IPS-20b (cell line): Measurements from ENCODE around the gene TRIM16.
"Not testable (repeated sequence)": the region's sequence is repeated elsewhere in the genome, so short reads cannot be mapped to it uniquely, and the experiment has no call there.

Experiments
- H3K27ac ChIP-seq: one replicate; pipeline ENCODE4 v1.5.1; 2013; ENCODE audit warnings: low read length
- H3K27me3 ChIP-seq: 2 replicates; pipeline ENCODE4 v1.6.1; 2013; ENCODE audit warnings: mild to moderate bottlenecking, low read length, inconsistent platforms; ENCODE audit not compliant: insufficient read depth
- H3K36me3 ChIP-seq: 2 replicates; pipeline ENCODE4 v1.6.1; 2013; ENCODE audit warnings: low read depth, mild to moderate bottlenecking, inconsistent platforms, low read length, moderate library complexity; ENCODE audit not compliant: insufficient read depth
- H3K4me1 ChIP-seq: 2 replicates; pipeline ENCODE4 v1.6.1; 2013; ENCODE audit warnings: mild to moderate bottlenecking, control low read depth, inconsistent platforms, low read length, moderate library complexity; ENCODE audit not compliant: insufficient read depth
- H3K4me3 ChIP-seq: 2 replicates; pipeline ENCODE4 v1.5.1; 2013; ENCODE audit warnings: mild to moderate bottlenecking, low read length, inconsistent platforms
- H3K9ac ChIP-seq: 2 replicates; pipeline ENCODE4 v1.6.1; 2013; ENCODE audit warnings: low read depth, mild to moderate bottlenecking, inconsistent platforms, low read length, moderate library complexity
- H3K9me3 ChIP-seq: 2 replicates; pipeline ENCODE4 v1.6.1; 2013; ENCODE audit warnings: mild to moderate bottlenecking, low read depth, low read length, inconsistent platforms; ENCODE audit not compliant: insufficient read depth

TRIM16 gene

GRCh38 chr17:15589544-15590536 is 94.3 kb downstream of the TRIM16 start:
- H3K9me3 ChIP-seq, H3K27me3 ChIP-seq, H3K4me1 ChIP-seq, H3K4me3 ChIP-seq, H3K9ac ChIP-seq, H3K27ac ChIP-seq, H3K36me3 ChIP-seq: not testable (repeated sequence)

DNA sequence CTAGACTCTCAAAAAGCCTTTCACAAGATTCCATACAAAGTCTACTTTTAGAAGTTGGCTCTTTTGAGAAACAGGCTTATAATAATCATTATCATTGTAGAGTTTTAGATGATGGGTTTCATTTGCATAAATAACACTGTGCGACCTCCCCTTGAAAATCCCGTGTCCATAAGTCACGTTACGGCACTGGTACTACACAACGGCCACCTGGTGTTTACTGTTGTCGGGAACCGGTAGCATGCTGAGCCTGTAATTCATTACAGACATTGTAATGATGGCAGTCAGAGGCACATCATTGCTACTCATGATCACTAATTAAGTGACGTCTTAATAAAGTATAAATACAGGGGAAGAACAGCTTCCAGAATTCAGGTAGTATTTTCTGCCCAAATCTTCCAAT is 96.1 kb downstream of the TRIM16 start:
- H3K27ac ChIP-seq = not testable (repeated sequence)

DNA sequence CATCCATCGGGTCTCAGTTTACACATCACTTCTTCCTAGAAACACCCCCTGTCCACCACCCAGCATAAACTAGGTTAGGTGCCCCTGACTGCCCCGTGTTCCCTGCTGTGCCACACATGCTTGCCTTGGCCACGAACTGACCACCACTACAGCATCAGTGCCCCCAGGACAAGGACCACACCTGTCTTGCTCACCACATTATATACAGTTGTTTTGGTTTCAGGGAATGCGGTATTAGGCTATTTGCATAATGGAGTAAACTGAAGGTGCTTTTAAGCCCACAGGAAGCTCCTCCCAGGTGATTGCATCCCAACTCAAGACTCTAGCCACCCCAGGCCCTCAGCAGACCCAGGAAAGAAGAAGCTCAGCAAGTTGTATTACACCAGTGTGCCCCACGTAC is 100.8 kb downstream of the TRIM16 start:
- H3K27me3 ChIP-seq, H3K9me3 ChIP-seq, H3K4me1 ChIP-seq, H3K4me3 ChIP-seq, H3K27ac ChIP-seq, H3K9ac ChIP-seq, H3K36me3 ChIP-seq: not testable (repeated sequence)

More for the DNA sequence above, 96.1 kb downstream of the TRIM16 start:
- not testable (repeated sequence) for H3K9me3 ChIP-seq, H3K9ac ChIP-seq, H3K4me3 ChIP-seq, H3K27me3 ChIP-seq, H3K4me1 ChIP-seq, H3K36me3 ChIP-seq

GRCh38 chr17:15581462-15581861 is 102.6 kb downstream of the TRIM16 start:
- H3K36me3 ChIP-seq, H3K9ac ChIP-seq, H3K9me3 ChIP-seq, H3K27ac ChIP-seq, H3K4me1 ChIP-seq, H3K27me3 ChIP-seq, H3K4me3 ChIP-seq: not testable (repeated sequence)
